Right ventricle myocardium inferior (tissue), 1 donor: ENCODE results near the gene CEP295NL. TPM values are rescaled to one million over a fixed set of nuclear protein-coding genes. Genes with fewer than 3 reads are reported as not detected.
A peak's percentile ranks its signal among the peaks of the same experiment; 100 is the strongest.
"Not testable (repeated sequence)": the region's sequence is repeated elsewhere in the genome, so short reads cannot be mapped to it uniquely, and the experiment has no call there.

Experiments
- ATAC-seq: fragments of 200-7000 bp; cut with Tn5 transposase; one replicate; pipeline ENCODE4 v1.9.1; 2020; ENCODE audit warnings: mild to moderate bottlenecking, moderate library complexity
- DNase-seq: peaks from one replicate; pipeline ENCODE4 v3.0.0; 2021; ENCODE audit errors: missing footprints
- intact Hi-C: fragments of 100-400 bp; cut with DNase I; formaldehyde crosslinking; loops from one replicate; pipeline ENCODE4 v1.11.0; 2022
- long read RNA-seq: library from polyadenylated mRNA; unstranded; transcript quantifications from one replicate; pipeline ENCODE4 v2.0.0, GENCODE V29; 2021
- total RNA-seq: library from RNA; stranded (reverse); fragmentation: NEBNext Ultra II Directional; extraction: Animal tissue kit (Norgen Biotek cat#: 25700); gene quantifications from one replicate; pipeline ENCODE4 v1.2.1, GENCODE V29; 2021
- donor health status: DM: no; HTN: yes; CAD: no; lungs with severe emphysema.

Gene CEP295NL
- 0.60 TPM for total RNA-seq
- long read RNA-seq, result 0 reads

- ATAC-seq (no peak), DNase-seq (peak; percentile 23)
- intact Hi-C loops, result loop anchor here (2.0 kb wide), 1 partner anchor 18 kb away; no protein-coding TSS in a partner anchor
Measured at GRCh38 chr17:78903101-78903779, at the start of gene CEP295NL. CEP295NL (minus strand) TSS chr17:78903201; CDS start chr17:78901828, 1,373 bp downstream.

- DNase-seq (no peak), ATAC-seq (no peak)
- intact Hi-C loops, result no loop called here
Measured at GRCh38 chr17:78952706-78953105, 49.7 kb upstream of the CEP295NL start.

- peak; percentile 63 for ATAC-seq
- no peak for DNase-seq
- intact Hi-C loops, result no loop called here
Measured at GRCh38 chr17:78951967-78952551, 49.1 kb upstream of the CEP295NL start.

- intact Hi-C loops, result no loop called here
- DNase-seq (no peak), ATAC-seq (no peak)
Measured at GRCh38 chr17:78950870-78951269, 47.9 kb upstream of the CEP295NL start.

GRCh38 chr17:78947235-78948149, 44.5 kb upstream of the CEP295NL start:
- ATAC-seq (no peak), DNase-seq (no peak)
- intact Hi-C loops, result no loop called here

- ATAC-seq (no peak), DNase-seq (no peak)
- intact Hi-C loops, result no loop called here
Measured at GRCh38 chr17:78946631-78947030, 43.6 kb upstream of the CEP295NL start.

GRCh38 chr17:78946131-78946530, 43.1 kb upstream of the CEP295NL start:
- intact Hi-C loops, result no loop called here
- no peak for DNase-seq
- no peak for ATAC-seq

GRCh38 chr17:78945455-78945854, 42.5 kb upstream of the CEP295NL start:
- DNase-seq, intact Hi-C loops, ATAC-seq: not testable (repeated sequence)

- ATAC-seq (no peak), DNase-seq (no peak)
- intact Hi-C loops, result no loop called here
Measured at GRCh38 chr17:78944956-78945355, 42.0 kb upstream of the CEP295NL start.

GRCh38 chr17:78944026-78944425, 41.0 kb upstream of the CEP295NL start:
- no peak for DNase-seq
- intact Hi-C loops, result no loop called here
- ATAC-seq, result no peak

GRCh38 chr17:78940708-78941107, 37.7 kb upstream of the CEP295NL start:
- intact Hi-C loops, result no loop called here
- DNase-seq (no peak), ATAC-seq (no peak)

GRCh38 chr17:78940258-78940657, 37.3 kb upstream of the CEP295NL start:
- ATAC-seq (no peak), DNase-seq (no peak)
- intact Hi-C loops, result no loop called here

GRCh38 chr17:78939615-78940014, 36.6 kb upstream of the CEP295NL start:
- intact Hi-C loops, result no loop called here
- DNase-seq (no peak), ATAC-seq (no peak)

GRCh38 chr17:78937561-78937960, 34.6 kb upstream of the CEP295NL start:
- intact Hi-C loops, result no loop called here
- ATAC-seq, result no peak
- DNase-seq, result no peak

GRCh38 chr17:78935419-78936323, 32.7 kb upstream of the CEP295NL start:
- DNase-seq (no peak), ATAC-seq (peak; percentile 29)
- intact Hi-C loops, result no loop called here

GRCh38 chr17:78934681-78935418, 31.8 kb upstream of the CEP295NL start:
- intact Hi-C loops, result loop anchor here (1.0 kb wide), 1 partner anchor 94 kb away; no protein-coding TSS in a partner anchor
- ATAC-seq (no peak), DNase-seq (peak; percentile 60)

GRCh38 chr17:78933959-78934568, 31.1 kb upstream of the CEP295NL start:
- DNase-seq, result peak; percentile 95
- peak; percentile 92 for ATAC-seq
- intact Hi-C loops, result loop anchor here (1.0 kb wide), 1 partner anchor 93 kb away; no protein-coding TSS in a partner anchor
